ENCODE results near the gene VAC14.

Gene VAC14

GRCh38 chr16:70685061-70685937 is 115.7 kb downstream of the VAC14 start:
- peak; percentile 59 for DNase-seq (ENCODE audit: low read depth)
- Histone ChIP-seq H3K4me1 (ENCODE audit: control insufficient read depth, insufficient read depth, low read length) (peaks cover 72% of the 10 kb centered on the region), H3K27me3 (replicated peaks; ENCODE audit: control insufficient read depth, insufficient read depth, low read length) (no peaks in the 10 kb centered on the region), H3K9ac (ENCODE audit: low read length) (peak overlapping the region; percentile 92), H3K9me3 (ENCODE audit: control insufficient read depth, low read length) (no peaks in the 10 kb centered on the region), H3K36me3 (ENCODE audit: control insufficient read depth, insufficient read depth, low read length, severe bottlenecking) (no peaks in the 10 kb centered on the region), H3K4me3 (ENCODE audit: low read length) (peak overlapping the region; percentile 93)

- Histone ChIP-seq H3K9me3 (ENCODE audit: control insufficient read depth, low read length) (no peaks in the 10 kb centered on the region), H3K27me3 (replicated peaks; ENCODE audit: control insufficient read depth, insufficient read depth, low read length) (no peaks in the 10 kb centered on the region), H3K9ac (ENCODE audit: low read length) (peak overlapping the region; percentile 92), H3K36me3 (ENCODE audit: control insufficient read depth, insufficient read depth, low read length, severe bottlenecking) (peaks cover under 1% of the 10 kb centered on the region), H3K4me3 (ENCODE audit: low read length) (peak overlapping the region; percentile 93), H3K4me1 (ENCODE audit: control insufficient read depth, insufficient read depth, low read length) (peaks cover 73% of the 10 kb centered on the region)
- no peak for DNase-seq (ENCODE audit: low read depth)
Measured at GRCh38 chr16:70684146-70685060, 116.6 kb downstream of the VAC14 start.

GRCh38 chr16:70683146-70683944 is 117.6 kb downstream of the VAC14 start:
- Histone ChIP-seq H3K36me3 (ENCODE audit: control insufficient read depth, insufficient read depth, low read length, severe bottlenecking) (peaks cover 12% of the 10 kb centered on the region), H3K9me3 (ENCODE audit: control insufficient read depth, low read length) (no peaks in the 10 kb centered on the region), H3K27me3 (replicated peaks; ENCODE audit: control insufficient read depth, insufficient read depth, low read length) (no peaks in the 10 kb centered on the region), H3K4me3 (ENCODE audit: low read length) (peak overlapping the region; percentile 93), H3K9ac (ENCODE audit: low read length) (peak overlapping the region; percentile 92), H3K4me1 (ENCODE audit: control insufficient read depth, insufficient read depth, low read length) (peaks cover 63% of the 10 kb centered on the region)
- DNase-seq (ENCODE audit: low read depth): no peak

- Histone ChIP-seq H3K36me3 (ENCODE audit: control insufficient read depth, insufficient read depth, low read length, severe bottlenecking) (peaks cover 20% of the 10 kb centered on the region), H3K9me3 (ENCODE audit: control insufficient read depth, low read length) (no peaks in the 10 kb centered on the region), H3K4me1 (ENCODE audit: control insufficient read depth, insufficient read depth, low read length) (peaks cover 55% of the 10 kb centered on the region), H3K4me3 (ENCODE audit: low read length) (peak overlapping the region; percentile 23), H3K27me3 (replicated peaks; ENCODE audit: control insufficient read depth, insufficient read depth, low read length) (no peaks in the 10 kb centered on the region), H3K9ac (ENCODE audit: low read length) (peak overlapping the region; percentile 75)
- DNase-seq (ENCODE audit: low read depth): no peak
Measured at GRCh38 chr16:70682239-70683145, 118.5 kb downstream of the VAC14 start.

GRCh38 chr16:70681382-70682238 is 119.3 kb downstream of the VAC14 start:
- peaks cover 26% of the 10 kb centered on the region for H3K36me3 ChIP-seq (ENCODE audit: control insufficient read depth, insufficient read depth, low read length, severe bottlenecking)
- peaks cover 51% of the 10 kb centered on the region for H3K4me1 ChIP-seq (ENCODE audit: control insufficient read depth, insufficient read depth, low read length)
- H3K4me3 ChIP-seq (ENCODE audit: low read length): peak overlapping the region; percentile 23
- DNase-seq (ENCODE audit: low read depth): no peak
- no peaks in the 10 kb centered on the region for H3K9me3 ChIP-seq (ENCODE audit: control insufficient read depth, low read length)
- H3K9ac ChIP-seq (ENCODE audit: low read length): peak overlapping the region; percentile 75
- H3K27me3 ChIP-seq (replicated peaks; ENCODE audit: control insufficient read depth, insufficient read depth, low read length): no peaks in the 10 kb centered on the region

GRCh38 chr16:70680495-70681381 is 120.2 kb downstream of the VAC14 start:
- Histone ChIP-seq H3K4me1 (ENCODE audit: control insufficient read depth, insufficient read depth, low read length) (peaks cover 55% of the 10 kb centered on the region), H3K9me3 (ENCODE audit: control insufficient read depth, low read length) (no peaks in the 10 kb centered on the region), H3K9ac (ENCODE audit: low read length) (peak overlapping the region; percentile 75), H3K27me3 (replicated peaks; ENCODE audit: control insufficient read depth, insufficient read depth, low read length) (no peaks in the 10 kb centered on the region), H3K4me3 (ENCODE audit: low read length) (no peak overlapping the region), H3K36me3 (ENCODE audit: control insufficient read depth, insufficient read depth, low read length, severe bottlenecking) (peaks cover 34% of the 10 kb centered on the region)
- no peak for DNase-seq (ENCODE audit: low read depth)

GRCh38 chr16:70679671-70680494 is 121.1 kb downstream of the VAC14 start:
- H3K4me1 ChIP-seq (ENCODE audit: control insufficient read depth, insufficient read depth, low read length): peaks cover 56% of the 10 kb centered on the region
- H3K27me3 ChIP-seq (replicated peaks; ENCODE audit: control insufficient read depth, insufficient read depth, low read length): no peaks in the 10 kb centered on the region
- no peak overlapping the region for H3K4me3 ChIP-seq (ENCODE audit: low read length)
- H3K9me3 ChIP-seq (ENCODE audit: control insufficient read depth, low read length): no peaks in the 10 kb centered on the region
- no peak overlapping the region for H3K9ac ChIP-seq (ENCODE audit: low read length)
- no peak for DNase-seq (ENCODE audit: low read depth)
- peaks cover 42% of the 10 kb centered on the region for H3K36me3 ChIP-seq (ENCODE audit: control insufficient read depth, insufficient read depth, low read length, severe bottlenecking)

GRCh38 chr16:70678898-70679670 is 121.9 kb downstream of the VAC14 start:
- no peak for DNase-seq (ENCODE audit: low read depth)
- Histone ChIP-seq H3K4me3 (ENCODE audit: low read length) (no peak overlapping the region), H3K9me3 (ENCODE audit: control insufficient read depth, low read length) (no peaks in the 10 kb centered on the region), H3K9ac (ENCODE audit: low read length) (no peak overlapping the region), H3K36me3 (ENCODE audit: control insufficient read depth, insufficient read depth, low read length, severe bottlenecking) (peaks cover 50% of the 10 kb centered on the region), H3K4me1 (ENCODE audit: control insufficient read depth, insufficient read depth, low read length) (peaks cover 49% of the 10 kb centered on the region), H3K27me3 (replicated peaks; ENCODE audit: control insufficient read depth, insufficient read depth, low read length) (no peaks in the 10 kb centered on the region)
